GM18873 (cell line): Measurements from ENCODE around the gene ZNF133.
"Not testable (repeated sequence)": the region's sequence is repeated elsewhere in the genome, so short reads cannot be mapped to it uniquely, and the experiment has no call there.

Experiments used
- ATAC-seq: cut with Tn5 transposase; IDR thresholded peaks from one replicate; pipeline ENCODE4 v1.9.1; 2021; ENCODE audit warnings: mild to moderate bottlenecking, moderate library complexity, moderate number of reproducible peaks; ENCODE audit not compliant: unreplicated experiment, low FRiP score

The ZNF133 gene

GRCh38 chr20:18284805-18285533, 3.4 kb upstream of the ZNF133 start:
- no peak for ATAC-seq

DNA sequence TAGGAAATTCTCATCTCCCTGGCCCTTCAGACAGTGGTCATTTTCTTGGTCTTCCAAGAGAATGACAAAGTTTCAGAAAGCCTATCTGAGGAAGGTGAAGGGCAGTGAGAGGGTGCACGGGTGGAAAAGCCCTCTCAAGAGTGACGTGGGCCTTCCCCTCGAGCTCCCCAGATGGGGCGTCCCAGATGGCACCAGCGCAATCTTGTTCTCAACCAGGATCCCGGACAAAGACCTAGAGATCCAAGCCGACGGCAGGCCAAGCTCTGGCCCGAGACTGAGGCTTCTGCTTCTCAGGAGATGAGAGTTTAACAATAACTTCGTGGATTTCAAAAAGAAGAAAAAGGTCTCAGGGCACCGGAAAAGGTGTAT, 797 bp upstream of the ZNF133 start:
- ATAC-seq, result no peak

GRCh38 chr20:18288749-18289267, 481 bp downstream of the ZNF133 start:
- ATAC-seq, result no peak

GRCh38 chr20:18289306-18289705, 979 bp downstream of the ZNF133 start:
- ATAC-seq, result no peak

- no peak for ATAC-seq
Observed at GRCh38 chr20:18299364-18299763, 11.0 kb downstream of the ZNF133 start.

GRCh38 chr20:18304618-18305017, 16.3 kb downstream of the ZNF133 start:
- ATAC-seq, result no peak

DNA sequence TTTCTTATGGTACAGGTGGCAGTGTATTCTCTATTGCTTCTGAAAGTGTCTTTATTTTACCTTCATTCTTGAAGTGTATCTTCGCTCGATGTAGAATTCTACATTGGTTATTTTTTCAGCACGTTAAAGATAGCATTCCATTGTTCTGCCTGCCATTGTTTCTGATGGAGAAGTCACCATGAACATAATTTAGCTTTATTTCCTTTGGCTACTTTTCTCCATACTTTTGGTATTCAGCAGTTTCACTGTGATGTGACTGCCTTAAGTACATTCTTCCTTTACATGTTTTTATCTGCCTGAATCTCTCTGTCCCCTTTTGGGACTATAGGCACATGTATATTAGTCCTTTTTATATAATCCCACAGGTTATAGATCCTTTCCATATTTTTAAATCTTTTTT, 19.0 kb downstream of the ZNF133 start:
- no peak for ATAC-seq

GRCh38 chr20:18310051-18310450, 21.7 kb downstream of the ZNF133 start:
- ATAC-seq, result no peak

- ATAC-seq, result no peak
Observed at GRCh38 chr20:18310592-18310991, 22.3 kb downstream of the ZNF133 start.

- no peak for ATAC-seq
Observed at GRCh38 chr20:18312723-18313122, 24.4 kb downstream of the ZNF133 start.

DNA sequence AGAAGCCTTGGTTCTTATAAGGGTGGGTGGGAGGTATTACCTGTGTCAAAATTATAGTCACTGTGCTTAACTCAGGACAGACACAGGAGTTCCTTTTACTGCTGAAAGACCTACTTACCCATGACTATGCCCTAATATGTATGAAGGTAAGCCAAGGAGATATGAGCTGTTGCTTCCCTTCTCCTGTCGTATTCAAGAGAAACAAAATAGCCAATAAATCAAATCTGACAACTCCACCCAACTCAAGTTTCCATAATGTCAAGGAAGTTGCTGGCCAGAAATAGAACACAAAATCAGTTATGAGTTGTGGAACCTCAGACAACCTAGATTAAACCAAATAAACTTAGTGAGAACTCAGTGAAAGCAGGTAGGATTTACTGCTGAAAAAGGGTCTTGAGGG, 25.1 kb downstream of the ZNF133 start:
- ATAC-seq, result no peak

GRCh38 chr20:18314786-18315406, 26.6 kb downstream of the ZNF133 start:
- ATAC-seq, result no peak

DNA sequence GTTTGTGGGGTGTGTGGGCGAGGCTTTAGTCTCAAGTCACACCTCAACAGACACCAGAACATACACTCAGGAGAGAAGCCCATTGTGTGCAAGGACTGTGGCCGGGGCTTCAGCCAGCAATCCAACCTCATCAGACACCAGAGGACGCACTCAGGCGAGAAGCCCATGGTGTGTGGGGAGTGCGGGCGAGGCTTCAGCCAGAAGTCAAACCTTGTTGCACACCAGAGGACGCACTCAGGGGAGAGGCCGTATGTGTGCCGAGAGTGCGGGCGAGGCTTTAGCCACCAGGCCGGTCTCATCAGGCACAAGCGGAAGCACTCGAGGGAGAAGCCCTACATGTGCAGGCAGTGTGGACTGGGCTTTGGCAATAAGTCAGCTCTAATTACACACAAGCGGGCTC, 27.8 kb downstream of the ZNF133 start:
- no peak for ATAC-seq

DNA sequence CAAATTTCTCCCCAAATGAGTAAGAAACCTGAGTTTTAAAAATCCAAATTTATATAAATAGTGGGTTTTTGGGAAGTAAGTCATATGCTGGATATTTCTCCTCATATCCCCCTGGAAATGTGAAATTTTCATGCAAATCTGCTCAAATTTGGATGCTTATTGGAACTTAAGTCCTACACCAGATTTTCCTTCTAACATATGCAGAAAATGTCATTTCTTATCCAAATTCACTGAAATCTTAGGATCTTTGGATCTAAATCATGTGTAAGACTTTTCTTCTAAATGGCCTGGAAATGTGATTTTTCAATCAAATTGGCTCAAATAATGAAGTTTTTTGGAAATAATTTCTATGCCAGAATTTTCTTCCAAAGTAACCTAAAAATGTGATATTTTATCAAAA, 33.0 kb downstream of the ZNF133 start:
- no peak for ATAC-seq

DNA sequence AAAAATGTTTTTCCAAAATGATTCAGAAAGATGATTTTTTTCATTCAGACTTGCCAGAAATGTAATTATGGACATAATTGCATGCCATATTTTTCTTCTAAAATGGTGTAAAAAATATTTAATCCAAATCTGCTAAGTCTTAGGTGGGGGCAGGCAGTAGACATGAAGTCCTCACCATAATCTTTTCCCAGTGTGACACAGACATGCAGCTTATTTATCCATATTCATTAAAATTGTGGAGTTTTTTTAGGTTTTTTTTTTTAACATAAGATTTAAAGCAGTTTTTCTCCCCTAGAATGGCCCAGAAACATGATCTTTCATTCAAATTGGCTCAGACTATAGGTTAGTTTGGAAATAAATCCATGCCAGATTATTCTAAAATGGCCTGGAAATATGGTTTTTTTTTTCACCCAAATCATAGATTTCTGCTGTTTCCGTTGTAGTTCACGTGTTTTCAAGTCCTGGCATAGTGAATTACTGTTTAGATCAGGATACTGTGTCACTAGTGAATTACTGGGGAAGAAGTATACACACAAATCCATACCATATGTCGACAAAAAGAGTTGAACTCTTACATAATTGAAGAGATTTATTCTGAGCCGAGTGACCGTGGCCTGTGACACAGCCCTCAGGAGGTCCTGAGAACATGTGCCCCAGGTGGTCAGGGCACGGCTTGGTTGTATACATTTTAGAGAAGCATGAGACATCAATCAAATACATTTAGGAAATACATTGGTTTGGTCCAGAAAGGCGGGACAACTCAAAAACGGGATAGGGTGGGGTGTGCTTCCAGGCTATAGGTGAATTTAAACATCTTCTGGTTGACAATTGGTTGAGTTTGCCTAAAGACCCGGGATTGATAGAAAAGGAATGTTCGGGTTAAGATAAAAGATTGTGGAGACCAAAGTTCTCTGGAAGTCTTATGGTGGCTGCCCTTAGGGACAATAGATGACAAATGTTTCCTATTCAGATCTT, 33.9 kb downstream of the ZNF133 start:
- no peak for ATAC-seq

- ATAC-seq, result no peak
Observed at GRCh38 chr20:18323705-18324104, 35.4 kb downstream of the ZNF133 start.

DNA sequence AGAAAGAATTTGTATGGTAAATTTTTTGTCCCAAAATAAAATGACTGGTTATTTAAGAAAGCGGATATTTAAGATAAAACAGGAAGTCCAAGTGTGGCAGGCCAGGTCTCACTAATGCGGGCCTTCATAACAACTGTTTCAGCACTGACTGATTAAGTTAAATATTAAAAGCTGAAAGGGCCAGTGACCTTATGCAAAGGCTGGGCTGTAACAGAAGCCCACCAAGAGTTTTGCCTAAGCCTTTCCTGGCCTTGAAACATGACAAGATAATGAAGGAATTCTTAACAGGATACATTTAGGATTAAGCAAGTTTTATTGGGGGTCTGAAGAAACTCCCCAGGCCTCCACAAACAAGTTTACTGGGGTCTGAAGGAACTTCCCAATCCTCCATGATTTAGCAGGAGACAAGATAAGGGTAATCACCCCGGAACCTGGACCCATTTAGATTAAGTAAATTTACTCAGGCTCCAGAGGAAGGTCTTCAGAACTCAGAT, 36.3 kb downstream of the ZNF133 start:
- ATAC-seq, result no peak

DNA sequence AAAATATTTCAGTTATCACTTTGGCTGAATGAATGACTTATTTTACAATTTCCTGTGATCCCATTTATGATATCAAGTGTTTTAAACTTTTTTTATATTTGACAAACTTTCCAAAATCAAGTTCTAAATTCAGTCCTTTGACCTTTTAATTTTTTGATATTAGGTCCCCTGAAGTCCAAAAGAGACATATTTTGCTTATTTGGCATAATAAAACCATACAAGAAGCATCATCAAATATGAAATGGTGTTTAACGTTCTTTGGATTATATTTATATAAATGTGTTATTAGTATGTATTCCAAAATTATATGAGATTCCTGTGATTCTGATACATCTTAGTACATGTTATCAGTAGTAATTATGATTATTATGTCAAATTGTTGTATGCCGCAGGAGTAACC, 38.7 kb downstream of the ZNF133 start:
- ATAC-seq, result no peak

- ATAC-seq, result no peak
Observed at GRCh38 chr20:18331694-18332093, 43.4 kb downstream of the ZNF133 start.

GRCh38 chr20:18349749-18350148, 61.4 kb downstream of the ZNF133 start:
- ATAC-seq, result not testable (repeated sequence)

DNA sequence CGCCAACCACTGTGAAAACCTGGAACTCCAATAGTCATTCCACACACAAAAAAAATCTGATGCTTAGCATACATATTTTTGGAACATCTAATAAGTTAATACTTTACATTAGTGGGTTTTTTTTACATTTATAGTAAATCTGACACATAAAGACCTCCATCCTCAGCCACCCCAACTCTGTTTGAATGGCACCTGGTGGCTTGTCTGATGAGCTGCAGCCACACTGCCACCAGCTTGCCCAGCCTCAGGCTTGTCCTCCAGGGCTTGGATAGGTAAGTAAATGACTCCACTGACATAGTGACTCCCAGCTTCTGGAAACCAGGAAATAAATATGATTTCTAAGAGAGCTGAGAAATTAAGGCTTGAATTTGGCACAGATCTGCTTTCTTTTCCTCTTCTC, 71.5 kb downstream of the ZNF133 start:
- ATAC-seq, result no peak
